HTERT RPE-1 (cell line): ENCODE results near the gene LRRN2.

Source experiments
- in situ Hi-C: fragments of 300-500 bp; cut with MboI; formaldehyde crosslinking; loops from 4 replicates; pipeline ENCODE4 v1.14.3; 2020; ENCODE audit warnings: low sequenced_read_pairs

Gene LRRN2

GRCh38 chr1:204712708-204713430, 27.3 kb upstream of the LRRN2 start:
- in situ Hi-C loops = no loop called here

GRCh38 chr1:204711947-204712701, 26.6 kb upstream of the LRRN2 start:
- in situ Hi-C loops = no loop called here

- in situ Hi-C loops = no loop called here
These were observed 25.8 kb upstream of the LRRN2 start for GRCh38 chr1:204711103-204711946.

- in situ Hi-C loops = no loop called here
These were observed 24.7 kb upstream of the LRRN2 start for GRCh38 chr1:204709960-204710912.

- in situ Hi-C loops = no loop called here
These were observed 23.5 kb upstream of the LRRN2 start for GRCh38 chr1:204709021-204709420.

- in situ Hi-C loops = no loop called here
These were observed 21.4 kb upstream of the LRRN2 start for GRCh38 chr1:204706838-204707509.

GRCh38 chr1:204705888-204706837, 20.6 kb upstream of the LRRN2 start:
- in situ Hi-C loops = no loop called here

GRCh38 chr1:204705493-204705811, 19.9 kb upstream of the LRRN2 start:
- in situ Hi-C loops = no loop called here

- in situ Hi-C loops = no loop called here
These were observed 19.4 kb upstream of the LRRN2 start for GRCh38 chr1:204704794-204705492.

- in situ Hi-C loops = no loop called here
These were observed 18.5 kb upstream of the LRRN2 start for GRCh38 chr1:204703826-204704612.

- in situ Hi-C loops = no loop called here
These were observed 17.7 kb upstream of the LRRN2 start for GRCh38 chr1:204703268-204703664.

GRCh38 chr1:204702552-204703267, 17.2 kb upstream of the LRRN2 start:
- in situ Hi-C loops = no loop called here

- in situ Hi-C loops = no loop called here
These were observed 15.7 kb upstream of the LRRN2 start for GRCh38 chr1:204701229-204701628.

- in situ Hi-C loops = no loop called here
These were observed 12.4 kb upstream of the LRRN2 start for GRCh38 chr1:204697893-204698292.

GRCh38 chr1:204696606-204697005, 11.1 kb upstream of the LRRN2 start:
- in situ Hi-C loops = no loop called here

- in situ Hi-C loops = no loop called here
These were observed 10.2 kb upstream of the LRRN2 start for GRCh38 chr1:204695692-204696091.

GRCh38 chr1:204694145-204694544, 8.6 kb upstream of the LRRN2 start:
- in situ Hi-C loops = no loop called here
